Measurements from ENCODE around the gene SLC22A2.
A peak's percentile ranks its signal among the peaks of the same experiment; 100 is the strongest.
"Not testable (repeated sequence)": the region's sequence is repeated elsewhere in the genome, so short reads cannot be mapped to it uniquely, and the experiment has no call there.

The SLC22A2 gene

DNA sequence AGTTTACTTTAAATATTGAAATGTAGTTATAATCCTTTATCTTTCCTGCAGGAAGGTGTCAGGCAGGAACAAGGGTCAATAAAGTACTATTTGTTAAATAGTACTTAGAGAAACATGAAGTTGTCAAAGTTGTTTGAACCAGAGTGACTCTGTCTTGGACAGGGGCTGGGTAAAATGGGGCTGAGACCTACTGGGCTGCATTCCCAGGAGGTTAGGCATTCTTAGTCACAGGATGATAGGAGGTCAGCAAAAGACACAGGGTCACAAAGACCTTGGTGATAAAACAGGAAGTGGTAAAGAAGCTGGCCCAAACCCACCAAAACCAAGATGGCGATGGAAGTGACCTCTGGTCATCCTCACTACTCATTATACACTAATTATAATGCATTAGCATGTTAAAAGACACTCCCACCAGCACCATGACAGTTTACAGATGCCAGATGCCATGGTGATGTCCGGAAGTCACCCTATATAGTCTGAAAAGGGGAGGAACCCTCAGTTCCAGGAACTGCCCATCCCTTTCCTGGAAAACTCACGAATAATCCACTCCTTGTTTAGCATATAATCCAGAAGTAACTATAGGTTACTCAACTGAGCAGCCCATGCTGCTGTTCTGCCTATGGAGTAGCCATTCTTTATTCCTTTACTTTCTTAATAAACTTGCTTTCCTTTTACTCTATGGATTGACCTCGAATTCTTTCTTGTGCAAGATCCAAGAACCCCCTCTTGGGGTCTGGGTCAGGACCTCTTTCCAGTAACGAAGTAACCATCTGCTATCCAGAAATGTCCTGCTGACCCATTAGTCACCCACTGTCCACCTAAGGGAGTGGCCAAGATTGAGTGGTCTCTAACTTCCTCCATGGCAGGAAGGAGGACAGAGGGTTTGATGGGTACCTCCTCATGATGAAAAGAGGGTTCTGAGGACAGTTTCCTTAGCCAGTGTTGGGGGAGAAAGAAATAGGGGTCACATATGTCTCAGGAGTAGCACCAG lies 19.6 kb downstream of the SLC22A2 start:
- DNase-seq: no peak
- Histone ChIP-seq H3K27ac (peak overlapping the region; percentile 47 to 49), H3K27me3 (no peaks in the 10 kb centered on the region), H3K9me3 (no peaks in the 10 kb centered on the region), H3K36me3 (no peaks in the 10 kb centered on the region), H3K4me3 (no peak overlapping the region), H3K4me1 (peaks cover 0 to 41% (median 8%) of the 10 kb centered on the region in 4 donors)
- intact Hi-C loops (cut with DNase I; ENCODE audit: low total_unique reads): no loop called here
- TF ChIP-seq, protein P1, sequence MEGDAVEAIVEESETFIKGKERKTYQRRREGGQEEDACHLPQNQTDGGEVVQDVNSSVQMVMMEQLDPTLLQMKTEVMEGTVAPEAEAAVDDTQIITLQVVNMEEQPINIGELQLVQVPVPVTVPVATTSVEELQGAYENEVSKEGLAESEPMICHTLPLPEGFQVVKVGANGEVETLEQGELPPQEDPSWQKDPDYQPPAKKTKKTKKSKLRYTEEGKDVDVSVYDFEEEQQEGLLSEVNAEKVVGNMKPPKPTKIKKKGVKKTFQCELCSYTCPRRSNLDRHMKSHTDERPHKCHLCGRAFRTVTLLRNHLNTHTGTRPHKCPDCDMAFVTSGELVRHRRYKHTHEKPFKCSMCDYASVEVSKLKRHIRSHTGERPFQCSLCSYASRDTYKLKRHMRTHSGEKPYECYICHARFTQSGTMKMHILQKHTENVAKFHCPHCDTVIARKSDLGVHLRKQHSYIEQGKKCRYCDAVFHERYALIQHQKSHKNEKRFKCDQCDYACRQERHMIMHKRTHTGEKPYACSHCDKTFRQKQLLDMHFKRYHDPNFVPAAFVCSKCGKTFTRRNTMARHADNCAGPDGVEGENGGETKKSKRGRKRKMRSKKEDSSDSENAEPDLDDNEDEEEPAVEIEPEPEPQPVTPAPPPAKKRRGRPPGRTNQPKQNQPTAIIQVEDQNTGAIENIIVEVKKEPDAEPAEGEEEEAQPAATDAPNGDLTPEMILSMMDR (IDR thresholded peaks at IDR 0.05): no peak

GRCh38 chr6:160238278-160238711 lies 20.3 kb downstream of the SLC22A2 start:
- no peak for DNase-seq
- TF ChIP-seq, protein P1 (IDR thresholded peaks at IDR 0.05): no peak
- Histone ChIP-seq H3K4me3 (no peak overlapping the region), H3K27ac (peak overlapping the region; percentile 47 to 49), H3K4me1 (peaks cover 0 to 37% (median 8%) of the 10 kb centered on the region in 4 donors), H3K36me3 (no peaks in the 10 kb centered on the region), H3K9me3 (no peaks in the 10 kb centered on the region), H3K27me3 (no peaks in the 10 kb centered on the region)
- intact Hi-C loops (cut with DNase I; ENCODE audit: low total_unique reads): no loop called here

DNA sequence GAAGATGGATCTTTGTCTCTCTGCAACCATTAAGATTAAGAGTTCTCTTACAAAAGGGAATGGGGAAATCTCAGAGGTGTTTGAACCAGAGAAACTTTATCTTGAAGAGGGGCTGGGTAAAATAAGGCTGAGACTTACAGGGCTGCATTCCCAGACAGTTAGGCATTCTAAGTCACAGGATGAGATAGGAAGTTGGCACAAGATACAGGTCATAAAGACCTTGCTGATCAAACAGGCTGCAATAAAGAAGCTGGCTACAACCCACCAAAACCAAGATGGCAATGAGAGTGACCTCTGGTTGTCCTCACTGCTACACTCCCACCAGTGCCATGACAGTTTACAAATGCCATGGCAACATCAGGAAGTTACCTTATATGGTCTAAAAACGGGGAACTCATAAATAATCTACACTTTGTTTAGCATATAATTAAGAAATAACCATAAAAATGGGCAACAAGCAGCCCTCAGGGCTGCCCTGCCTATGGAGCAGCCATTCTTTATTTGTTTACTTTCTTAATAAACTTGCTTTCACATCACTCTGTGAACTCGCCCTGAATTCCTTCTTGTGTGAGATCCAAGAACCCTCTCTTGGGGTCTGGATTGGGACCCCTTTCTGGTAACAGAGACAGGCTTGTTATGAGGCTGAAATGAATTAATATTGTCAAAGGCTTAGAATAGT lies 20.9 kb downstream of the SLC22A2 start:
- Histone ChIP-seq H3K27ac (peak overlapping the region; percentile 47 to 49), H3K4me1 (peaks cover 0 to 37% (median 8%) of the 10 kb centered on the region in 4 donors)
- H3K4me3 ChIP-seq; H3K36me3 ChIP-seq; H3K9me3 ChIP-seq; H3K27me3 ChIP-seq; DNase-seq; intact Hi-C loops (cut with DNase I; ENCODE audit: low total_unique reads): not testable (repeated sequence)

DNA sequence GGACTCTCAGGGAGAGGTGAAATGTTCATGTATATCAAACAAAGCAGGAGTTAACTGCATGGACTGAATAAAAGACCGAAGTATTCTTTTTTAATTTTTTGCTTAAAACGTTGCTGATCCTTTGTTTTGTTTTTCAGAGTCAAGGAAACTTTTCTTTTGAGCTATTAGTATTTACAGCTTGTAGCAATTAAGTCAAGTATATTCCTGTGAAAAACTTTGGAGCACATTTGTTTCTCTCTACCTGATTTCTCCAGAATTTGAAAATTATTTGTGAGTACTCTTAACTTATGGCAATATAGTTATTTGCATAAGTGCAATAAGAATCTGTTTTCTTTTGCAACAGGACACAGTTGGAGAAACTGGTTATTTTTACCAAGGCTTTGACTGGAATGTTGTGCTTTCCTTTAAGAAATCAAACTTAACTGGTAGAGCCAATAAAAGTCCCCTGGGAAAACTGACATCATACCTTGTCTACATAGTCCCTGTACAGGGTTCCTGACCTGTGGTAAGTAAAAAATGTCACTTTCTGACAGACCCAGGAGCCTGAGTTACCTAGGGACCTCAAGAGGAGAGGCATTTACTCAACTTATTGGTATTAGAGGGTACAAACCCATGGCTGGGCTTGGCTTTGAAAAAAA lies 22.3 kb downstream of the SLC22A2 start:
- H3K4me1 ChIP-seq: peaks cover 0 to 37% (median 8%) of the 10 kb centered on the region in 4 donors
- intact Hi-C loops (cut with DNase I; ENCODE audit: low total_unique reads); DNase-seq; H3K27me3 ChIP-seq; H3K4me3 ChIP-seq; H3K36me3 ChIP-seq; H3K9me3 ChIP-seq: not testable (repeated sequence)
- H3K27ac ChIP-seq: peak overlapping the region; percentile 47 to 49

DNA sequence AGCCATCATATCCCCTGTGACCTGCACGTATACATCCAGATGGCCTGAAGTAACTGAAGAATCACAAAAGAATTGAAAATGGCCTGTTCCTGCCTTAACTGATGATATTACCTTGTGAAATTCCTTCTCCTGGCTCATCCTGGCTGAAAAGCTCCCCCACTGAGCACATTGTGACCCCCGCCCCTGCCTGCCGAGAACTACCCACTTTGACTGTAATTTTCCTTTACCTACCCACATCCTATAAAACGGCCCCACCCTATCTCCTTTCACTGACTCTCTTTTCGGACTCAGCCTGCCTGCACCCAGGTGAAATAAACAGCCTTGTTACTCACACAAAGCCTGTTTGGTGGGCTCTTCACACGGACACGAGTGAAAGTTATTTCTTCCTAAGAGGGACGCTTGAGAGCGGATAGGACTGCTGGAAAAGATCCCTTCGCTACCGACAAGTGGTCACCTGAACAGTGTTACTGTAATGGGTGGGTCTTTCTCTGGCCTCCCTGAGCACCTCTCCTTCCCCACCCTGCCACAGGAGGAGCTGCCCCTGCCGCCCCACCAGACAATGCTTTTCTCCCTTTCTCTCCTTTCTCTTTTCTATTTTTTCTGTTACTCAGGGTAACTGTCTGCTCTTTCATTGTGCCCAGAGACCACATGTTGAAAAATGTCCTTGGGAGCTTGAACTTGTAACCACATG lies 24.5 kb downstream of the SLC22A2 start:
- DNase-seq; H3K27ac ChIP-seq; H3K4me3 ChIP-seq; intact Hi-C loops (cut with DNase I; ENCODE audit: low total_unique reads); H3K36me3 ChIP-seq; H3K9me3 ChIP-seq; H3K27me3 ChIP-seq: not testable (repeated sequence)
- H3K4me1 ChIP-seq: peaks cover 0 to 45% (median 8%) of the 10 kb centered on the region in 4 donors

DNA sequence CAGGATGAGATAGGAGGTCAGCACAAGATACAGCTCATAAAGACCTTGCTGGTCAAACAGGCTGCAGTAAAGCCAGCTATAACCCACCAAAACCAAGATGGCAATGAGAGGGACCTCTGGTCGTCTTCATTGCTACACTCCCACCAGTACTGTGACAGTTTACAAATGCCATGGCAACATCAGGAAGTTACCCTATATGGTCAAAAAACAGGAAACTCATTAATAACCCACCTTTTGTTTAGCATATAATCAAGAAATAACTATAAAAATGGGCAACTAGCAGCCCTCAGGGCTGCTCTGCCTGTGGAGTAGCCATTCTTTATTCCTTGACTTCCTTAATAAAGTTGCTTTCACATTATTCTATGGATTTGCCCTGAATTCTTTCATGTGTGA lies 30.9 kb downstream of the SLC22A2 start:
- Histone ChIP-seq H3K27ac (peak overlapping the region; percentile 10 to 41), H3K9me3 (peaks cover 0 to 6% (median 0%) of the 10 kb centered on the region in 3 donors), H3K4me3 (no peak overlapping the region), H3K27me3 (no peaks in the 10 kb centered on the region), H3K36me3 (no peaks in the 10 kb centered on the region), H3K4me1 (peaks cover 0 to 52% (median 4%) of the 10 kb centered on the region in 4 donors)
- intact Hi-C loops (cut with DNase I; ENCODE audit: low total_unique reads): no loop called here
- TF ChIP-seq, protein P1 (IDR thresholded peaks at IDR 0.05): no peak
- DNase-seq: no peak
